Measurements from ENCODE around the gene RHOT2. TPM values are rescaled to one million over a fixed set of nuclear protein-coding genes. Genes with fewer than 3 reads are reported as not detected.

Gene RHOT2
- total RNA-seq, 1 experiment from 2014 or later, result 210 TPM

DNA sequence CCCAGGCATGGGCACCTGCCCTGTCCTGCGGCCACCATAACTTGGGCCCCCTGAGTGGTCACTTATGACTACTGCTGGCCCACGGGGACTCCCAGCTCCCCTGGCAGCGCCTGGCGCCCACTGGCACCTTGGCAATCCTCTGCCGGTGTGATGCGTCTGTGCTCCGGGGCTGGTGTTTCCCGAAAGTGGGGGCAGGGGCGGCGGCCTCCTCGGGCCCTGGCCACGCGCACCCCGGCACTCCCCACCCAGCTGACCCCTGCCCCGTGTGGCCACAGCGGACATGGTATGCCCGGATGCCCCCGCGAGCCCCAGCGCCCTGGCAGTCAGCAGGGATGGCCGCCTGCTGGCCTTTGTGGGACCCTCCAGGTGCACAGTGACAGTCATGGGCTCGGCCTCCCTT is 10.4 kb upstream of the RHOT2 start:
- Histone ChIP-seq H3K9me3 (ENCODE audit: control insufficient read depth, low read depth, low read length) (no peaks in the 10 kb centered on the region), H2BK120ac (ENCODE audit: low read depth, low read length, poor library complexity, severe bottlenecking) (no peak overlapping the region), H3K23me2 (ENCODE audit: insufficient read length, low read depth, low read length, poor library complexity, severe bottlenecking) (no peaks in the 10 kb centered on the region), H3K23ac (ENCODE audit: insufficient read length, low read depth, low read length) (no peak overlapping the region), H2AK5ac (ENCODE audit: insufficient read length, low read length) (no peak overlapping the region), H4K20me1 (ENCODE audit: control insufficient read depth, insufficient read depth, insufficient read length) (no peaks in the 10 kb centered on the region), H4K8ac (replicated peaks; ENCODE audit: insufficient read length, low read depth, low read length) (no peak overlapping the region), H3K18ac (ENCODE audit: insufficient read length, low read depth, low read length) (no peak overlapping the region), H2AFZ (ENCODE audit: low read length) (no peak overlapping the region), H3K79me2 (ENCODE audit: insufficient read depth, low read length) (no peaks in the 10 kb centered on the region), H3K27me3 (ENCODE audit: insufficient read depth, low read length) (no peaks in the 10 kb centered on the region), H3K4me2 (ENCODE audit: insufficient read depth, insufficient read length, low read length) (no peak overlapping the region), H3K79me1 (ENCODE audit: insufficient read depth, low read depth, low read length, poor library complexity, severe bottlenecking) (no peaks in the 10 kb centered on the region), H4K91ac (ENCODE audit: insufficient read length, low read depth, low read length) (no peak overlapping the region), H2BK12ac (ENCODE audit: insufficient read length, low read depth, low read length) (no peak overlapping the region), H2BK5ac (ENCODE audit: insufficient read length, low read length) (no peak overlapping the region), H3T11ph (ENCODE audit: low read length) (no peak overlapping the region), H3K9ac (ENCODE audit: extremely low read depth, insufficient read length, low read length) (no peak overlapping the region), H3K27ac (ENCODE audit: insufficient read length, low read depth, low read length) (no peak overlapping the region), H3K4me1 (ENCODE audit: insufficient read depth, low read length) (no peaks in the 10 kb centered on the region; the same call in 1 of the 2 replicates), H3K4ac (ENCODE audit: low read depth, low read length) (no peak overlapping the region), H2BK15ac (ENCODE audit: low read depth, low read length) (no peak overlapping the region), H2BK20ac (ENCODE audit: low read depth, low read length, poor library complexity, severe bottlenecking) (no peak overlapping the region), H4K5ac (ENCODE audit: insufficient read length, low read depth, low read length) (no peak overlapping the region), H3K56ac (ENCODE audit: insufficient read length, low read depth, low read length) (no peak overlapping the region), H3K14ac (ENCODE audit: insufficient read depth, low read length) (no peak overlapping the region)
- Mint-ChIP-seq H3K27ac (no peak overlapping the region), H3K36me3 (ENCODE audit: insufficient read depth in 1 of 3, low read depth in 3 of 3) (peaks cover 0 to 5% (median 1%) of the 10 kb centered on the region in 3 experiments; a peak in 3 of 7 replicates), H3K4me3 (no peak overlapping the region), H3K27me3 (ENCODE audit: low read depth) (no peaks in the 10 kb centered on the region), H3K9me3 (no peaks in the 10 kb centered on the region), H3K4me1 (peaks cover 0 to 5% of the 10 kb centered on the region in 2 experiments; a peak in 2 of 4 replicates)
- no CpG with 5 or more reads among the region's 22 CpGs for WGBS (ENCODE audit: extremely low coverage, insufficient read length, low lambda C conversion rate)
- no peak for DNase-seq
- TF ChIP-seq, protein P1, sequence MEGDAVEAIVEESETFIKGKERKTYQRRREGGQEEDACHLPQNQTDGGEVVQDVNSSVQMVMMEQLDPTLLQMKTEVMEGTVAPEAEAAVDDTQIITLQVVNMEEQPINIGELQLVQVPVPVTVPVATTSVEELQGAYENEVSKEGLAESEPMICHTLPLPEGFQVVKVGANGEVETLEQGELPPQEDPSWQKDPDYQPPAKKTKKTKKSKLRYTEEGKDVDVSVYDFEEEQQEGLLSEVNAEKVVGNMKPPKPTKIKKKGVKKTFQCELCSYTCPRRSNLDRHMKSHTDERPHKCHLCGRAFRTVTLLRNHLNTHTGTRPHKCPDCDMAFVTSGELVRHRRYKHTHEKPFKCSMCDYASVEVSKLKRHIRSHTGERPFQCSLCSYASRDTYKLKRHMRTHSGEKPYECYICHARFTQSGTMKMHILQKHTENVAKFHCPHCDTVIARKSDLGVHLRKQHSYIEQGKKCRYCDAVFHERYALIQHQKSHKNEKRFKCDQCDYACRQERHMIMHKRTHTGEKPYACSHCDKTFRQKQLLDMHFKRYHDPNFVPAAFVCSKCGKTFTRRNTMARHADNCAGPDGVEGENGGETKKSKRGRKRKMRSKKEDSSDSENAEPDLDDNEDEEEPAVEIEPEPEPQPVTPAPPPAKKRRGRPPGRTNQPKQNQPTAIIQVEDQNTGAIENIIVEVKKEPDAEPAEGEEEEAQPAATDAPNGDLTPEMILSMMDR (conservative IDR thresholded peaks at IDR 0.05), result no peak

Measured in H9 (cell line).